HL-60 (cell line): ENCODE results near the gene IFIT3.
"Not testable (repeated sequence)": the region's sequence is repeated elsewhere in the genome, so short reads cannot be mapped to it uniquely, and the experiment has no call there.

Experiments
- POLR2AphosphoS5 ChIP-seq: IDR thresholded peaks from 2 replicates; pipeline ENCODE4 v1.6.1; 2012; ENCODE audit warnings: low read depth
- TF ChIP-seq, protein P1 (sequence below): IDR thresholded peaks from one replicate; pipeline ENCODE4 v1.5.1; 2011; ENCODE audit warnings: low read length, control low read depth, inconsistent platforms; ENCODE audit not compliant: insufficient read depth

DNA sequence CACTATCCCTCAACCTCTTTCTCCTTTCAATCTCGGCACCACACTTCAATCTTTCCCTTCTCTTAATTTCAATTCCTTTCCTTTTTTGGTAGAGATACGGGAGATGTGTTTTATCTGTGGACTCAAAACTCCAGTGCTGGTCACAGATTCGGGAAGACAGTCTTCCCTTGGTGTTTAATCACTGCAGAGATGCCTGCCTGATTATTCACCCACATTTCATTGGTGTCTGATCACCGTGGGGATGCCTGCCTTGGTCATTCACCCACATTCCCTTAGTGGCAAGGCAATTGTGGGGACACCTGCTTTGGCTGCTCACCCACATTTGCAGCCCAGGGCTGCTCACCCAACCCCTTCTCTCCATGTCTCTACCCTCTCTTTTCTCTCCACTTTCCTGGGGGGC is 42.5 kb upstream of the IFIT3 start:
- TF ChIP-seq, protein P1, sequence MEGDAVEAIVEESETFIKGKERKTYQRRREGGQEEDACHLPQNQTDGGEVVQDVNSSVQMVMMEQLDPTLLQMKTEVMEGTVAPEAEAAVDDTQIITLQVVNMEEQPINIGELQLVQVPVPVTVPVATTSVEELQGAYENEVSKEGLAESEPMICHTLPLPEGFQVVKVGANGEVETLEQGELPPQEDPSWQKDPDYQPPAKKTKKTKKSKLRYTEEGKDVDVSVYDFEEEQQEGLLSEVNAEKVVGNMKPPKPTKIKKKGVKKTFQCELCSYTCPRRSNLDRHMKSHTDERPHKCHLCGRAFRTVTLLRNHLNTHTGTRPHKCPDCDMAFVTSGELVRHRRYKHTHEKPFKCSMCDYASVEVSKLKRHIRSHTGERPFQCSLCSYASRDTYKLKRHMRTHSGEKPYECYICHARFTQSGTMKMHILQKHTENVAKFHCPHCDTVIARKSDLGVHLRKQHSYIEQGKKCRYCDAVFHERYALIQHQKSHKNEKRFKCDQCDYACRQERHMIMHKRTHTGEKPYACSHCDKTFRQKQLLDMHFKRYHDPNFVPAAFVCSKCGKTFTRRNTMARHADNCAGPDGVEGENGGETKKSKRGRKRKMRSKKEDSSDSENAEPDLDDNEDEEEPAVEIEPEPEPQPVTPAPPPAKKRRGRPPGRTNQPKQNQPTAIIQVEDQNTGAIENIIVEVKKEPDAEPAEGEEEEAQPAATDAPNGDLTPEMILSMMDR: not testable (repeated sequence)
- not testable (repeated sequence) for TF ChIP-seq POLR2AphosphoS5
